ENCODE results near the gene ZNF280B.

The ZNF280B gene

DNA sequence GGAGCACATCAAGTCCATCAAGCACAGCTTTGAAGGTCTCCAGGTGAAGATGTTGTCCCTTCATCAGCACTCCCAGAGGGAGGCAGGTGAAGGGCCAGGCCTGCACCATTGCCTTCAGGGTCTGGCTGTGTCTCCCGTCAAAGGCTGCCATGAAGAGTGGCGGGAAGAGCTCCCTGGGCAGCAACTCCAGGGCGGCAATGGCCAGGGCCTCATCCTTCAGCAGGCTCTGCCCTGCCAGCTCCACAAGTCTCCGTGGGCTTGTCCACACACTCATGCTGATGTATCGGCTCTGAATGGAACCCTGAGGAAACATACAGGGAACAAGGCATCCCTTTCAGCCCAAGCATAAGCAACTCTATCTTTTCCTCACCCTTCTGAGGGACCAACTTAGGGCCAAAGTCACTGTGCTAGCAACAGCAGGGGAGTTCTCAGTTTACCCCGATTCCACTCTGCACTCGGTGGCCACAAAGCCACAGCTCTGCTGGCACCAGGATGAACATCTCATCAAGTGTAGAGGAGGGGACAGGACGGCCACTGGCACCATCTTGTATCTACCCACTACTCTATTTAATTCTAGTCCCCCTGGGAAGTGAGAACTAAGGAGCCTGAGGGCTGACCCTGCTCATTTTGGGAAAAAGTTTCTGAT, 42.4 kb upstream of the ZNF280B start:
- Histone ChIP-seq H3K4me2 (no peak overlapping the region), H3K4me1 (ENCODE audit: low read depth, poor library complexity, severe bottlenecking) (no peaks in the 10 kb centered on the region), H4K20me1 (ENCODE audit: insufficient read depth) (no peaks in the 10 kb centered on the region), H3K36me3 (ENCODE audit: insufficient read depth) (no peaks in the 10 kb centered on the region), H3K79me2 (ENCODE audit: insufficient read depth, low read depth) (no peaks in the 10 kb centered on the region), H3K27ac (no peak overlapping the region), H3K27me3 (ENCODE audit: insufficient read depth, low read depth) (no peaks in the 10 kb centered on the region), H3K9ac (no peak overlapping the region), H3K4me3 (IDR thresholded peaks at IDR 0.05; ENCODE audit: insufficient read depth, low read depth, low read length) (no peak overlapping the region), H2AFZ (ENCODE audit: low read depth) (no peak overlapping the region)
- TF ChIP-seq, protein P1, sequence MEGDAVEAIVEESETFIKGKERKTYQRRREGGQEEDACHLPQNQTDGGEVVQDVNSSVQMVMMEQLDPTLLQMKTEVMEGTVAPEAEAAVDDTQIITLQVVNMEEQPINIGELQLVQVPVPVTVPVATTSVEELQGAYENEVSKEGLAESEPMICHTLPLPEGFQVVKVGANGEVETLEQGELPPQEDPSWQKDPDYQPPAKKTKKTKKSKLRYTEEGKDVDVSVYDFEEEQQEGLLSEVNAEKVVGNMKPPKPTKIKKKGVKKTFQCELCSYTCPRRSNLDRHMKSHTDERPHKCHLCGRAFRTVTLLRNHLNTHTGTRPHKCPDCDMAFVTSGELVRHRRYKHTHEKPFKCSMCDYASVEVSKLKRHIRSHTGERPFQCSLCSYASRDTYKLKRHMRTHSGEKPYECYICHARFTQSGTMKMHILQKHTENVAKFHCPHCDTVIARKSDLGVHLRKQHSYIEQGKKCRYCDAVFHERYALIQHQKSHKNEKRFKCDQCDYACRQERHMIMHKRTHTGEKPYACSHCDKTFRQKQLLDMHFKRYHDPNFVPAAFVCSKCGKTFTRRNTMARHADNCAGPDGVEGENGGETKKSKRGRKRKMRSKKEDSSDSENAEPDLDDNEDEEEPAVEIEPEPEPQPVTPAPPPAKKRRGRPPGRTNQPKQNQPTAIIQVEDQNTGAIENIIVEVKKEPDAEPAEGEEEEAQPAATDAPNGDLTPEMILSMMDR (conservative IDR thresholded peaks at IDR 0.05; ENCODE audit: low read depth, low read length): no peak

GRCh38 chr22:22548910-22549309, 40.4 kb upstream of the ZNF280B start:
- Histone ChIP-seq H3K4me2 (no peak overlapping the region), H3K4me3 (IDR thresholded peaks at IDR 0.05; ENCODE audit: insufficient read depth, low read depth, low read length) (no peak overlapping the region), H3K36me3 (ENCODE audit: insufficient read depth) (no peaks in the 10 kb centered on the region), H3K9ac (no peak overlapping the region), H4K20me1 (ENCODE audit: insufficient read depth) (no peaks in the 10 kb centered on the region), H3K4me1 (ENCODE audit: low read depth, poor library complexity, severe bottlenecking) (no peaks in the 10 kb centered on the region), H2AFZ (ENCODE audit: low read depth) (no peak overlapping the region), H3K27ac (no peak overlapping the region), H3K79me2 (ENCODE audit: insufficient read depth, low read depth) (no peaks in the 10 kb centered on the region), H3K27me3 (ENCODE audit: insufficient read depth, low read depth) (no peaks in the 10 kb centered on the region)
- TF ChIP-seq, protein P1 (conservative IDR thresholded peaks at IDR 0.05; ENCODE audit: low read depth, low read length): no peak

DNA sequence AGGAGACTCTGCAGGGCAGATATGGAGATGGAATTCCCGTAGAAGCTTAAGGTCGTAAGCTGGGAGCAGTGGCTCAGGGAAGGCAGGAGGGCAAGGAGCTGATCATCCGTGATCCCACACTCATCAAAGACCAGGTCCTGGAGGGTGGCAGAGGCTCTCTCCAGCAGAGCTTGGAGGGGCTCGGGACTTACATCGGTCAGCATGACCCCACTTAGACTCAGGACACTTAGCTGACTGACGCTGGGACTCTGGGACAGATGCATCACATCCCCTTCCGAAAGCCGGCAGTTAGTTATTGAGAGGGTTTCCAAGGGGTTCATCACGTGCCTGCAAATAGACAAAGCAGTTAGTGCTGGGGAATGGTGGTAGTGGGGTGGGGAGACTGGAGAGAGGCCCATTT, 39.8 kb upstream of the ZNF280B start:
- no peaks in the 10 kb centered on the region for H3K36me3 ChIP-seq (ENCODE audit: insufficient read depth)
- no peaks in the 10 kb centered on the region for H3K79me2 ChIP-seq (ENCODE audit: insufficient read depth, low read depth)
- no peak overlapping the region for H3K9ac ChIP-seq
- H3K27ac ChIP-seq: no peak overlapping the region
- TF ChIP-seq, protein P1 (conservative IDR thresholded peaks at IDR 0.05; ENCODE audit: low read depth, low read length): no peak
- H3K27me3 ChIP-seq (ENCODE audit: insufficient read depth, low read depth): no peaks in the 10 kb centered on the region
- no peaks in the 10 kb centered on the region for H3K4me1 ChIP-seq (ENCODE audit: low read depth, poor library complexity, severe bottlenecking)
- no peaks in the 10 kb centered on the region for H4K20me1 ChIP-seq (ENCODE audit: insufficient read depth)
- no peak overlapping the region for H3K4me3 ChIP-seq (IDR thresholded peaks at IDR 0.05; ENCODE audit: insufficient read depth, low read depth, low read length)
- no peak overlapping the region for H3K4me2 ChIP-seq
- no peak overlapping the region for H2AFZ ChIP-seq (ENCODE audit: low read depth)

GRCh38 chr22:22547692-22548300, 39.3 kb upstream of the ZNF280B start:
- Histone ChIP-seq H3K4me1 (ENCODE audit: low read depth, poor library complexity, severe bottlenecking) (no peaks in the 10 kb centered on the region), H3K4me3 (IDR thresholded peaks at IDR 0.05; ENCODE audit: insufficient read depth, low read depth, low read length) (no peak overlapping the region), H3K9ac (no peak overlapping the region), H3K79me2 (ENCODE audit: insufficient read depth, low read depth) (no peaks in the 10 kb centered on the region), H3K4me2 (no peak overlapping the region), H4K20me1 (ENCODE audit: insufficient read depth) (no peaks in the 10 kb centered on the region), H3K36me3 (ENCODE audit: insufficient read depth) (no peaks in the 10 kb centered on the region), H3K27me3 (ENCODE audit: insufficient read depth, low read depth) (no peaks in the 10 kb centered on the region), H2AFZ (ENCODE audit: low read depth) (no peak overlapping the region), H3K27ac (no peak overlapping the region)
- TF ChIP-seq, protein P1 (conservative IDR thresholded peaks at IDR 0.05; ENCODE audit: low read depth, low read length): no peak

Data from KMS-11 (cell line).